HCT116 (cell line): ENCODE measurements around the gene ARFGAP3. TPM values are rescaled to one million over a fixed set of nuclear protein-coding genes. Genes with fewer than 3 reads are reported as not detected.

Experiments
- ATAC-seq: fragments of 200-7000 bp; cut with Tn5 transposase; 2 replicates; pipeline ENCODE4 v1.9.1; 2020; ENCODE audit warnings: mild to moderate bottlenecking, moderate library complexity
- BruUV-seq: library from RNA; stranded (reverse); fragments of 400-500 nt; replicated peaks from 2 replicates; lab custom pipeline; 2021; lab: Mats Ljungman, UMichigan
- CTCF ChIA-PET: fragments of 300-600 bp; sonication (Branson Sonifier 250); formaldehyde crosslinking; loops from one replicate; lab custom pipeline; 2021; ENCODE audit warnings: antibody characterized with exemption; lab: Charles Lee
- POLR2A ChIA-PET: fragments of 300-600, 350-600 bp; sonication (Branson Sonifier 250); formaldehyde crosslinking; loops from one replicate; lab custom pipeline; 2021; ENCODE audit warnings: antibody characterized with exemption; lab: Charles Lee
- RAD21 ChIA-PET, 2 experiments: fragments of 300-600 bp; sonication (Branson Sonifier 250); formaldehyde crosslinking; loops; one replicate each; lab custom pipeline; 2023; ENCODE audit warnings: low total read pairs in 2 of 2; ENCODE audit not compliant: uncharacterized antibody in 2 of 2, unreplicated experiment in 2 of 2, low non-redundant PET in 1 of 2; lab: Charles Lee
- DNase-seq: peaks from one replicate; pipeline ENCODE4 v3.0.0-alpha.2; 2010; ENCODE audit warnings: low read depth, low spot score
- H2AFZ ChIP-seq: fragments of 200-600 bp; shearing (Covaris generic), sonication (generic); 2 replicates; pipeline ENCODE4 v1.6.1; 2017; ENCODE audit warnings: low read depth, mixed run types, mixed read lengths, antibody characterized with exemption, low read length; ENCODE audit not compliant: poor library complexity, severe bottlenecking
- H3K27ac ChIP-seq: 2 replicates; pipeline ENCODE4 v1.5.1; 2012; ENCODE audit warnings: low read depth, low read length
- H3K27me3 ChIP-seq: fragments of 200-600 bp; sonication (generic); 2 replicates; pipeline ENCODE4 v1.6.1; 2016; ENCODE audit warnings: mixed run types, low read length, mixed read lengths; ENCODE audit not compliant: insufficient read depth
- H3K36me3 ChIP-seq, 2 experiments: fragments of 200-500 bp in 1 of 2; fragments of 200-600 bp in 1 of 2; sonication (Bioruptor generic) in 1 of 2; sonication (generic) in 1 of 2; 2 replicates each; pipeline versions ENCODE4 v1.5.1 to v1.6.1; 2014 to 2016; ENCODE audit warnings: low read length in 2 of 2, inconsistent platforms in 1 of 2, mixed read lengths in 1 of 2, mixed run types in 1 of 2; ENCODE audit not compliant: insufficient read depth in 2 of 2, control insufficient read depth in 1 of 2
- H3K4me1 ChIP-seq, 2 experiments: fragments of 200-600 bp in 1 of 2; sonication (generic) in 1 of 2; 2 replicates each; pipeline versions ENCODE4 v1.5.1 to v1.6.1; 2012 to 2017; ENCODE audit warnings: low read length in 2 of 2, inconsistent platforms in 1 of 2, mild to moderate bottlenecking in 1 of 2, mixed read lengths in 1 of 2, mixed run types in 1 of 2, moderate library complexity in 1 of 2; ENCODE audit not compliant: insufficient read depth in 2 of 2, control insufficient read depth in 1 of 2
- H3K4me2 ChIP-seq: fragments of 200-600 bp; sonication (generic); 2 replicates; pipeline ENCODE4 v1.6.1; 2017; ENCODE audit warnings: mixed run types, low read length, mixed read lengths
- H3K4me3 ChIP-seq, 2 experiments: fragments of 200-600 bp in 1 of 2; sonication (generic) in 1 of 2; replicated peaks in 1 of 2; 2 replicates each; pipeline ENCODE4 v1.5.1; 2011 to 2016; ENCODE audit warnings: low read length in 2 of 2, control low read depth in 1 of 2, low read depth in 1 of 2, mild to moderate bottlenecking in 1 of 2, mixed read lengths in 1 of 2, mixed run types in 1 of 2
- H3K79me2 ChIP-seq: fragments of 200-600 bp; sonication (generic); 2 replicates; pipeline ENCODE4 v1.6.1; 2017; ENCODE audit warnings: mild to moderate bottlenecking, mixed run types, low read length, moderate library complexity, mixed read lengths; ENCODE audit not compliant: insufficient read depth
- H3K9ac ChIP-seq: fragments of 200-600 bp; sonication (generic); 2 replicates; pipeline ENCODE4 v1.6.1; 2016; ENCODE audit warnings: low read length, mixed read lengths
- H3K9me2 ChIP-seq: fragments of 200-600 bp; sonication (generic), shearing (Covaris generic); 2 replicates; pipeline ENCODE4 v1.6.1; 2017; ENCODE audit warnings: mixed run types, mild to moderate bottlenecking, moderate library complexity; ENCODE audit not compliant: insufficient read depth
- H3K9me3 ChIP-seq, 2 experiments: fragments of 200-500 bp in 1 of 2; fragments of 200-600 bp in 1 of 2; sonication (Bioruptor generic) in 1 of 2; sonication (generic) in 1 of 2; 2 replicates each; pipeline ENCODE4 v1.6.1; 2014 to 2017; ENCODE audit warnings: low read length in 2 of 2, mixed read lengths in 2 of 2, inconsistent platforms in 1 of 2, low read depth in 1 of 2, mild to moderate bottlenecking in 1 of 2, mixed run types in 1 of 2, moderate library complexity in 1 of 2; ENCODE audit not compliant: control insufficient read depth in 1 of 2, insufficient read depth in 1 of 2
- H4K20me1 ChIP-seq: fragments of 200-600 bp; sonication (generic), shearing (Covaris generic); 2 replicates; pipeline ENCODE4 v1.6.1; 2017; ENCODE audit warnings: mixed run types, mild to moderate bottlenecking, moderate library complexity; ENCODE audit not compliant: insufficient read depth
- CBX3 ChIP-seq: IDR thresholded peaks from 2 replicates; pipeline ENCODE4 v1.6.1; 2012; ENCODE audit warnings: low read depth
- ELF1 ChIP-seq: IDR thresholded peaks from 2 replicates; pipeline ENCODE4 v1.6.1; 2012; ENCODE audit warnings: low read depth, borderline replicate concordance
- EZH2 ChIP-seq: fragments of 200-600 bp; sonication (generic); IDR thresholded peaks from 2 replicates; pipeline ENCODE4 v1.6.1; 2017; ENCODE audit warnings: antibody characterized with exemption, mixed run types
- FOSL1 ChIP-seq: IDR thresholded peaks from 2 replicates; pipeline ENCODE4 v1.6.1; 2012; ENCODE audit warnings: low read depth
- POLR2A ChIP-seq: IDR thresholded peaks from 2 replicates; pipeline ENCODE4 v1.7.0; 2011; ENCODE audit warnings: borderline replicate concordance; ENCODE audit not compliant: insufficient read depth, insufficient read length; ENCODE audit errors: extremely low read depth
- POLR2AphosphoS5 ChIP-seq: IDR thresholded peaks from 2 replicates; pipeline ENCODE4 v1.6.1; 2011; ENCODE audit warnings: mild to moderate bottlenecking, low read depth, low read length, moderate library complexity
- SIN3A ChIP-seq: IDR thresholded peaks from 2 replicates; pipeline ENCODE4 v1.6.1; 2012; ENCODE audit warnings: low read depth
- SP1 ChIP-seq: IDR thresholded peaks from 2 replicates; pipeline ENCODE4 v1.6.1; 2012; ENCODE audit warnings: low read depth
- SRF ChIP-seq: IDR thresholded peaks from 2 replicates; pipeline ENCODE4 v1.6.1; 2012; ENCODE audit warnings: low read depth
- TCF7L2 ChIP-seq: IDR thresholded peaks from 2 replicates; pipeline ENCODE4 v1.7.0; 2011; ENCODE audit warnings: borderline replicate concordance, inconsistent platforms; ENCODE audit not compliant: insufficient read depth, insufficient read length; ENCODE audit errors: extremely low read depth
- YY1 ChIP-seq: IDR thresholded peaks from 2 replicates; pipeline ENCODE4 v1.6.1; 2011; ENCODE audit warnings: low read length, low read depth, moderate library complexity, mild to moderate bottlenecking; ENCODE audit not compliant: insufficient replicate concordance; ENCODE audit errors: extremely low read depth
- ZFX ChIP-seq: fragments of 450-650 bp; IDR thresholded peaks from 2 replicates; pipeline ENCODE4 v1.6.1; 2017
- intact Hi-C: fragments of 100-400 bp; cut with micrococcal nuclease; formaldehyde crosslinking; loops from 2 replicates; pipeline ENCODE4 v1.10.0; 2022
- total RNA-seq: library from RNA; stranded (reverse); gene quantifications from one replicate; pipeline ENCODE4 v1.2.1, GENCODE V29; 2021; ENCODE audit not compliant: unreplicated experiment
- TF ChIP-seq, protein P1 (sequence below): IDR thresholded peaks from 2 replicates; pipeline ENCODE4 v1.6.1; 2011; ENCODE audit warnings: mild to moderate bottlenecking, low read length, moderate library complexity; ENCODE audit not compliant: insufficient replicate concordance; ENCODE audit errors: extremely low read depth
- TF ChIP-seq, protein P2 (sequence below): IDR thresholded peaks from 2 replicates; pipeline ENCODE4 v1.6.1; 2012
- TF ChIP-seq, protein P3 (sequence below): IDR thresholded peaks from 2 replicates; pipeline ENCODE4 v1.6.1; 2012; ENCODE audit warnings: low read depth

ARFGAP3 gene
- total RNA-seq, 1 experiment from 2014 or later, result 15.4 TPM

DNA sequence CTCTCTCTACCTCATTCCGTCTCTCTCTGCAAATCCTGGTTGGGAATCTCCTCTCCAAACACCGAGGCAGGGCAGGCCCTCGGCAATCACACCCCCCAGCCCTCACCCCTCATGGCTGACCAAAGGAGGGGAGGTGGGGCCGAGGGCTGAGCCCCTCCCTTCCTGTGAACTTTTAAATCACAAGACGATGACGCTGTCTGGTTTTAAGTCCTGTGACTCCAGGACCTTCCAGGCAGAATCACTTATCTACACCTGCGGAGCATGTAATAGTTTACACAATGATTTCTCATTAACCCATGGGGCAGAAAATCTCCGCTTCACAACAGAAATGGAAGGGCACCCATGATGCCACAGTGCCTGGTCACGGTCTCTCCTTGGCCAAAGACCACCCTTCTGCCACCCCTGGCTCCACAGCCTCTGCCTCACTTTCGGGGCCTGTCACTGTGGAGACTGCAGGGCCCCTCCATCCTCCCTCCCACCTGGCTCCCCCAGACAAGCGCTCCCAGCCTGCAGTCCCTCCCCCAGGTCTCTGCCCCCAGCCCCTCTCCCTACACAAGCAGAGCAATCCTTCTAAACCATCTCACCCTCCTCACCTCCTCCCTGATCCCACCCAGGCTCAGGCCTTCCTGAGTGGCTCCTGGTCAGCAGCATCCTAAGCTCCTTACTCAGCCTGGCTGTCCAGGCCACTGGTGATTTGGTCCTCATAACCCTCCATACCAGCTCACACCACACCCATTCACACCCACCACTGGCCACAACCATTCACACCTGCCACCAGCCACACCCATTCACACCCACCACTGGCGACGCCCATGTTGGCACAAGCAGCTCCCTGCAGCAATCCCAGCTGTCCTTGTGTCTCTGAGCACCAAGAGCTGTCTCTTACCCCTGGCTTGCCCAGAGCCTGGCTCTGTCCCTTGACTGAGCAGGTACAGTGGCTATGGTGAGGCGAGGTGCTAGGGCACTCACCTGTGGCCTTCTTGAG is 30.7 kb upstream of the ARFGAP3 start:
- no peak overlapping the region for H3K9ac ChIP-seq
- no peak overlapping the region for H2AFZ ChIP-seq
- no peaks in the 10 kb centered on the region for H4K20me1 ChIP-seq
- peaks cover 6 to 14% of the 10 kb centered on the region in 2 experiments; a peak in 3 of 4 replicates for H3K36me3 ChIP-seq
- no peak overlapping the region for H3K4me3 ChIP-seq
- DNase-seq, result no peak
- no peaks in the 10 kb centered on the region for H3K9me2 ChIP-seq
- ChIA-PET RAD21 (no interaction called here), POLR2A (interaction anchor here (0.7 kb wide), 1 partner anchor 578 kb away, joined by 3 read pairs; no protein-coding TSS in a partner anchor), CTCF (interaction anchor here (0.6 kb wide), 1 partner anchor 11 kb away, joined by 4 read pairs; no protein-coding TSS in a partner anchor)
- no peaks in the 10 kb centered on the region for H3K79me2 ChIP-seq
- no peak overlapping the region for H3K27ac ChIP-seq
- H3K9me3 ChIP-seq, result no peaks in the 10 kb centered on the region
- TF ChIP-seq TCF7L2, result no peak
- no peak for TF ChIP-seq POLR2AphosphoS5
- no peak for TF ChIP-seq SIN3A
- TF ChIP-seq, protein P1, sequence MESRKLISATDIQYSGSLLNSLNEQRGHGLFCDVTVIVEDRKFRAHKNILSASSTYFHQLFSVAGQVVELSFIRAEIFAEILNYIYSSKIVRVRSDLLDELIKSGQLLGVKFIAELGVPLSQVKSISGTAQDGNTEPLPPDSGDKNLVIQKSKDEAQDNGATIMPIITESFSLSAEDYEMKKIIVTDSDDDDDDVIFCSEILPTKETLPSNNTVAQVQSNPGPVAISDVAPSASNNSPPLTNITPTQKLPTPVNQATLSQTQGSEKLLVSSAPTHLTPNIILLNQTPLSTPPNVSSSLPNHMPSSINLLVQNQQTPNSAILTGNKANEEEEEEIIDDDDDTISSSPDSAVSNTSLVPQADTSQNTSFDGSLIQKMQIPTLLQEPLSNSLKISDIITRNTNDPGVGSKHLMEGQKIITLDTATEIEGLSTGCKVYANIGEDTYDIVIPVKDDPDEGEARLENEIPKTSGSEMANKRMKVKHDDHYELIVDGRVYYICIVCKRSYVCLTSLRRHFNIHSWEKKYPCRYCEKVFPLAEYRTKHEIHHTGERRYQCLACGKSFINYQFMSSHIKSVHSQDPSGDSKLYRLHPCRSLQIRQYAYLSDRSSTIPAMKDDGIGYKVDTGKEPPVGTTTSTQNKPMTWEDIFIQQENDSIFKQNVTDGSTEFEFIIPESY, result no peak
- no peak for TF ChIP-seq CBX3
- no peak for TF ChIP-seq SRF
- TF ChIP-seq, protein P2, sequence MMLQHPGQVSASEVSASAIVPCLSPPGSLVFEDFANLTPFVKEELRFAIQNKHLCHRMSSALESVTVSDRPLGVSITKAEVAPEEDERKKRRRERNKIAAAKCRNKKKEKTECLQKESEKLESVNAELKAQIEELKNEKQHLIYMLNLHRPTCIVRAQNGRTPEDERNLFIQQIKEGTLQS, result no peak
- TF ChIP-seq POLR2A, result no peak
- no peak for TF ChIP-seq EZH2
- no peak for TF ChIP-seq YY1
- no peak for TF ChIP-seq ELF1
- TF ChIP-seq, protein P3, sequence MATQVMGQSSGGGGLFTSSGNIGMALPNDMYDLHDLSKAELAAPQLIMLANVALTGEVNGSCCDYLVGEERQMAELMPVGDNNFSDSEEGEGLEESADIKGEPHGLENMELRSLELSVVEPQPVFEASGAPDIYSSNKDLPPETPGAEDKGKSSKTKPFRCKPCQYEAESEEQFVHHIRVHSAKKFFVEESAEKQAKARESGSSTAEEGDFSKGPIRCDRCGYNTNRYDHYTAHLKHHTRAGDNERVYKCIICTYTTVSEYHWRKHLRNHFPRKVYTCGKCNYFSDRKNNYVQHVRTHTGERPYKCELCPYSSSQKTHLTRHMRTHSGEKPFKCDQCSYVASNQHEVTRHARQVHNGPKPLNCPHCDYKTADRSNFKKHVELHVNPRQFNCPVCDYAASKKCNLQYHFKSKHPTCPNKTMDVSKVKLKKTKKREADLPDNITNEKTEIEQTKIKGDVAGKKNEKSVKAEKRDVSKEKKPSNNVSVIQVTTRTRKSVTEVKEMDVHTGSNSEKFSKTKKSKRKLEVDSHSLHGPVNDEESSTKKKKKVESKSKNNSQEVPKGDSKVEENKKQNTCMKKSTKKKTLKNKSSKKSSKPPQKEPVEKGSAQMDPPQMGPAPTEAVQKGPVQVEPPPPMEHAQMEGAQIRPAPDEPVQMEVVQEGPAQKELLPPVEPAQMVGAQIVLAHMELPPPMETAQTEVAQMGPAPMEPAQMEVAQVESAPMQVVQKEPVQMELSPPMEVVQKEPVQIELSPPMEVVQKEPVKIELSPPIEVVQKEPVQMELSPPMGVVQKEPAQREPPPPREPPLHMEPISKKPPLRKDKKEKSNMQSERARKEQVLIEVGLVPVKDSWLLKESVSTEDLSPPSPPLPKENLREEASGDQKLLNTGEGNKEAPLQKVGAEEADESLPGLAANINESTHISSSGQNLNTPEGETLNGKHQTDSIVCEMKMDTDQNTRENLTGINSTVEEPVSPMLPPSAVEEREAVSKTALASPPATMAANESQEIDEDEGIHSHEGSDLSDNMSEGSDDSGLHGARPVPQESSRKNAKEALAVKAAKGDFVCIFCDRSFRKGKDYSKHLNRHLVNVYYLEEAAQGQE, result no peak
- TF ChIP-seq FOSL1, result no peak
- TF ChIP-seq ZFX, result no peak
- no peak for TF ChIP-seq SP1
- ATAC-seq, result no peak
- no peaks in the 10 kb centered on the region for H3K27me3 ChIP-seq
- no TSS peak for BruUV-seq
- H3K4me1 ChIP-seq, result no peaks in the 10 kb centered on the region; a peak in 1 of 4 replicates
- no peak overlapping the region for H3K4me2 ChIP-seq
- intact Hi-C loops, result no loop called here
